Activated naive CD8-positive, alpha-beta T cell treated with anti-CD3 and anti-CD28 coated beads for 36 hours (primary cell): ENCODE measurements around the gene ARHGEF28. TPM values are rescaled to one million over a fixed set of nuclear protein-coding genes. Genes with fewer than 3 reads are reported as not detected.

Experiments
- DNase-seq: peaks from one replicate; pipeline ENCODE4 v3.0.0; 2021
- H3K27ac Mint-ChIP-seq: one replicate; pipeline ENCODE4 v1.8.0; 2022; ENCODE audit warnings: mild to moderate bottlenecking, moderate library complexity, mixed read lengths
- H3K27me3 Mint-ChIP-seq: one replicate; pipeline ENCODE4 v1.8.0; 2022; ENCODE audit warnings: mild to moderate bottlenecking, mixed read lengths
- H3K36me3 Mint-ChIP-seq: one replicate; pipeline ENCODE4 v1.8.0; 2021; ENCODE audit warnings: mild to moderate bottlenecking, mixed read lengths
- H3K4me1 Mint-ChIP-seq: one replicate; pipeline ENCODE4 v1.8.0; 2021; ENCODE audit warnings: mixed read lengths
- H3K4me3 Mint-ChIP-seq: one replicate; pipeline ENCODE4 v1.8.0; 2022; ENCODE audit warnings: mild to moderate bottlenecking, moderate library complexity, mixed read lengths
- H3K9me3 Mint-ChIP-seq: one replicate; pipeline ENCODE4 v1.8.0; 2022; ENCODE audit warnings: mixed read lengths
- total RNA-seq, 2 experiments: library from RNA; stranded (reverse); gene quantifications; one replicate each; pipeline ENCODE4 v1.2.3, GENCODE V29; 2021

Gene ARHGEF28
- total RNA-seq, 2 experiments from 2014 or later, result not detected

GRCh38 chr5:73661753-73662152 lies 35.8 kb downstream of the ARHGEF28 start:
- peaks cover 15% of the 10 kb centered on the region for H3K27me3 Mint-ChIP-seq
- no peaks in the 10 kb centered on the region for H3K9me3 Mint-ChIP-seq
- H3K36me3 Mint-ChIP-seq, result no peaks in the 10 kb centered on the region
- no peaks in the 10 kb centered on the region for H3K4me1 Mint-ChIP-seq
- no peak for DNase-seq
- H3K4me3 Mint-ChIP-seq, result no peak overlapping the region
- no peak overlapping the region for H3K27ac Mint-ChIP-seq

GRCh38 chr5:73663161-73663859 lies 37.3 kb downstream of the ARHGEF28 start:
- H3K27ac Mint-ChIP-seq, result no peak overlapping the region
- no peaks in the 10 kb centered on the region for H3K9me3 Mint-ChIP-seq
- no peak for DNase-seq
- no peaks in the 10 kb centered on the region for H3K36me3 Mint-ChIP-seq
- H3K4me1 Mint-ChIP-seq, result no peaks in the 10 kb centered on the region
- H3K4me3 Mint-ChIP-seq, result no peak overlapping the region
- peaks cover 18% of the 10 kb centered on the region for H3K27me3 Mint-ChIP-seq

- H3K4me1 Mint-ChIP-seq, result no peaks in the 10 kb centered on the region
- H3K36me3 Mint-ChIP-seq, result no peaks in the 10 kb centered on the region
- no peak overlapping the region for H3K27ac Mint-ChIP-seq
- DNase-seq, result no peak
- no peak overlapping the region for H3K4me3 Mint-ChIP-seq
- H3K9me3 Mint-ChIP-seq, result no peaks in the 10 kb centered on the region
- peaks cover 18% of the 10 kb centered on the region for H3K27me3 Mint-ChIP-seq
These were observed 37.9 kb downstream of the ARHGEF28 start for GRCh38 chr5:73663860-73664240.

- DNase-seq, result no peak
- Mint-ChIP-seq H3K4me3 (no peak overlapping the region), H3K27ac (no peak overlapping the region), H3K9me3 (no peaks in the 10 kb centered on the region), H3K36me3 (no peaks in the 10 kb centered on the region), H3K27me3 (peaks cover 18% of the 10 kb centered on the region), H3K4me1 (no peaks in the 10 kb centered on the region)
These were observed 38.8 kb downstream of the ARHGEF28 start for GRCh38 chr5:73664796-73665195.

- H3K27me3 Mint-ChIP-seq, result peaks cover 23% of the 10 kb centered on the region
- no peaks in the 10 kb centered on the region for H3K36me3 Mint-ChIP-seq
- no peaks in the 10 kb centered on the region for H3K9me3 Mint-ChIP-seq
- H3K4me3 Mint-ChIP-seq, result no peak overlapping the region
- no peak overlapping the region for H3K27ac Mint-ChIP-seq
- H3K4me1 Mint-ChIP-seq, result no peaks in the 10 kb centered on the region
- no peak for DNase-seq
These were observed 40.9 kb downstream of the ARHGEF28 start for GRCh38 chr5:73666891-73667290.

- Mint-ChIP-seq H3K4me1 (no peaks in the 10 kb centered on the region), H3K27ac (no peak overlapping the region), H3K36me3 (no peaks in the 10 kb centered on the region), H3K4me3 (no peak overlapping the region), H3K27me3 (peaks cover 23% of the 10 kb centered on the region), H3K9me3 (no peaks in the 10 kb centered on the region)
- DNase-seq, result no peak
These were observed 42.0 kb downstream of the ARHGEF28 start for GRCh38 chr5:73668017-73668416.

- Mint-ChIP-seq H3K36me3 (no peaks in the 10 kb centered on the region), H3K4me3 (no peak overlapping the region), H3K9me3 (no peaks in the 10 kb centered on the region), H3K27ac (no peak overlapping the region), H3K27me3 (peaks cover 23% of the 10 kb centered on the region), H3K4me1 (no peaks in the 10 kb centered on the region)
- DNase-seq, result no peak
These were observed 42.6 kb downstream of the ARHGEF28 start for GRCh38 chr5:73668486-73669111.

GRCh38 chr5:73670731-73671130 lies 44.7 kb downstream of the ARHGEF28 start:
- no peak for DNase-seq
- Mint-ChIP-seq H3K27ac (no peak overlapping the region), H3K4me1 (no peaks in the 10 kb centered on the region), H3K36me3 (no peaks in the 10 kb centered on the region), H3K27me3 (peaks cover 16% of the 10 kb centered on the region), H3K9me3 (no peaks in the 10 kb centered on the region), H3K4me3 (no peak overlapping the region)

GRCh38 chr5:73672132-73672531 lies 46.1 kb downstream of the ARHGEF28 start:
- DNase-seq, result no peak
- Mint-ChIP-seq H3K36me3 (no peaks in the 10 kb centered on the region), H3K4me1 (no peaks in the 10 kb centered on the region), H3K9me3 (no peaks in the 10 kb centered on the region), H3K27ac (no peak overlapping the region), H3K4me3 (no peak overlapping the region), H3K27me3 (peaks cover 9% of the 10 kb centered on the region)

- H3K27me3 Mint-ChIP-seq, result peaks cover 7% of the 10 kb centered on the region
- H3K9me3 Mint-ChIP-seq, result no peaks in the 10 kb centered on the region
- no peaks in the 10 kb centered on the region for H3K36me3 Mint-ChIP-seq
- no peak for DNase-seq
- H3K4me3 Mint-ChIP-seq, result no peak overlapping the region
- no peaks in the 10 kb centered on the region for H3K4me1 Mint-ChIP-seq
- H3K27ac Mint-ChIP-seq, result no peak overlapping the region
These were observed 47.2 kb downstream of the ARHGEF28 start for GRCh38 chr5:73673161-73673591.

GRCh38 chr5:73674669-73675004 lies 48.6 kb downstream of the ARHGEF28 start:
- Mint-ChIP-seq H3K4me3 (no peak overlapping the region), H3K36me3 (no peaks in the 10 kb centered on the region), H3K27me3 (peaks cover 5% of the 10 kb centered on the region), H3K4me1 (no peaks in the 10 kb centered on the region), H3K9me3 (no peaks in the 10 kb centered on the region), H3K27ac (no peak overlapping the region)
- no peak for DNase-seq

- DNase-seq, result no peak
- Mint-ChIP-seq H3K9me3 (no peaks in the 10 kb centered on the region), H3K27me3 (no peaks in the 10 kb centered on the region), H3K4me3 (no peak overlapping the region), H3K4me1 (no peaks in the 10 kb centered on the region), H3K27ac (no peak overlapping the region), H3K36me3 (no peaks in the 10 kb centered on the region)
These were observed 52.3 kb downstream of the ARHGEF28 start for GRCh38 chr5:73678322-73678740.

GRCh38 chr5:73678807-73679206 lies 52.8 kb downstream of the ARHGEF28 start:
- Mint-ChIP-seq H3K4me3 (no peak overlapping the region), H3K27ac (no peak overlapping the region), H3K4me1 (no peaks in the 10 kb centered on the region), H3K36me3 (no peaks in the 10 kb centered on the region), H3K27me3 (no peaks in the 10 kb centered on the region), H3K9me3 (no peaks in the 10 kb centered on the region)
- no peak for DNase-seq

GRCh38 chr5:73682176-73682575 lies 56.2 kb downstream of the ARHGEF28 start:
- Mint-ChIP-seq H3K4me1 (no peaks in the 10 kb centered on the region), H3K4me3 (no peak overlapping the region), H3K27ac (no peak overlapping the region), H3K27me3 (no peaks in the 10 kb centered on the region), H3K36me3 (no peaks in the 10 kb centered on the region), H3K9me3 (no peaks in the 10 kb centered on the region)
- DNase-seq, result no peak

- Mint-ChIP-seq H3K9me3 (no peaks in the 10 kb centered on the region), H3K36me3 (no peaks in the 10 kb centered on the region), H3K27ac (no peak overlapping the region), H3K4me1 (no peaks in the 10 kb centered on the region), H3K4me3 (no peak overlapping the region), H3K27me3 (no peaks in the 10 kb centered on the region)
- DNase-seq, result no peak
These were observed 58.7 kb downstream of the ARHGEF28 start for GRCh38 chr5:73684691-73685090.

GRCh38 chr5:73686912-73687311 lies 60.9 kb downstream of the ARHGEF28 start:
- H3K4me1 Mint-ChIP-seq, result peaks cover 2% of the 10 kb centered on the region
- no peak overlapping the region for H3K4me3 Mint-ChIP-seq
- H3K36me3 Mint-ChIP-seq, result no peaks in the 10 kb centered on the region
- no peak overlapping the region for H3K27ac Mint-ChIP-seq
- peaks cover 2% of the 10 kb centered on the region for H3K27me3 Mint-ChIP-seq
- no peaks in the 10 kb centered on the region for H3K9me3 Mint-ChIP-seq
- DNase-seq, result no peak
